ENCODE results near the gene SDCBP2.

SDCBP2 gene, protein sequence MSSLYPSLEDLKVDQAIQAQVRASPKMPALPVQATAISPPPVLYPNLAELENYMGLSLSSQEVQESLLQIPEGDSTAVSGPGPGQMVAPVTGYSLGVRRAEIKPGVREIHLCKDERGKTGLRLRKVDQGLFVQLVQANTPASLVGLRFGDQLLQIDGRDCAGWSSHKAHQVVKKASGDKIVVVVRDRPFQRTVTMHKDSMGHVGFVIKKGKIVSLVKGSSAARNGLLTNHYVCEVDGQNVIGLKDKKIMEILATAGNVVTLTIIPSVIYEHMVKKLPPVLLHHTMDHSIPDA

DNA sequence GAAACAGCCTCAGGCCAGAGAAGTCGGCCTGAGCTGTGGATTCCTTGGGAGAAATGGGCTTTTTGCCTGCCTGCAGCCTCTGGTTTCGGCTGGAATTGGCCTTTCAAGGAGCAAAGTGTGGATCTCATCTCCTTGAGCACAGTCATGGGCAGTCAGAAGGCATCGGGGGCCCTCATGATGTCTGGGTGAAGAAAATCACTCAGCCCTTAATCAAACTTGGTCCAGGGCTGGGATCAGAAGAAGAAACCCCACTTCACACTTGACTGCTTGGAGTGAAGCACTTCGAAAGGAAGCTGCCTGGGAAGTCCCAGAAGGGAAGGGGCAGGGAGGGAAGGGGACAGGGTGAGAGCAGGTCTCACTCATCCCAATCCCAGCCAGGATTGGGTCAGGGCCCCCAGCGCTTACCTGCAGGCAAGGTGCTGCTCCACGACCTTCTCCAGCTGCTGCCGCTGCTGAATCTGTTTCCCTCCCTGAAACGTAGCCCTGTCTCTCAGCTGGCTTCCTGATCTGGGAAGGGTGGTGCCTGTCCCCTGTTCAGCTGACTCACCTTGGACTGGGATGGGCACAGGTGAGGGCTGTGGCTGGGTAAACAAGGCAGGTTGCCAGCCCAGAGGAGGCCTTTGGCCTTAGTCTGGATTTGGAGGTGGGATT is at the start of gene SDCBP2:
SDCBP2 (minus strand) TSS at position 460 of the 651 bp plus-strand sequence. CDS start 8,723 bp downstream, outside the sequence.
- FAIRE-seq, result no peak

DNA sequence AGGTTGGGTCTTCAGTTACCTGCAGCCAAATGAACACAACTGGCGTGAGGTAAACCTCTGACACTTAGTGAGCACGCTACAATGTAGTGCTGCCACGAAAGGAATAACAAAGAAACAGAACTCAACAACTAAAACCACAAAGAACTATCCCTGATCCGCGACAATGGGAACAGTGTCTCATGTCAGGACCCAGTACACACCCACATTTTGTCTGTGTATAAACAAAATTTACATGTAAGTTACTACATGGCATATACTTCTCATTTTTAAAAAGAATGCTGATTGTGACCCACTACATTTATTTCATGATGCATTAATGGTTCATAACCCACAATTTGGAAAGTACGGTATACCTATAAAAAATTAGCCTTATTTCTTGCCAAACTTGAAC is 49.8 kb upstream of the SDCBP2 start:
- no peak for FAIRE-seq

DNA sequence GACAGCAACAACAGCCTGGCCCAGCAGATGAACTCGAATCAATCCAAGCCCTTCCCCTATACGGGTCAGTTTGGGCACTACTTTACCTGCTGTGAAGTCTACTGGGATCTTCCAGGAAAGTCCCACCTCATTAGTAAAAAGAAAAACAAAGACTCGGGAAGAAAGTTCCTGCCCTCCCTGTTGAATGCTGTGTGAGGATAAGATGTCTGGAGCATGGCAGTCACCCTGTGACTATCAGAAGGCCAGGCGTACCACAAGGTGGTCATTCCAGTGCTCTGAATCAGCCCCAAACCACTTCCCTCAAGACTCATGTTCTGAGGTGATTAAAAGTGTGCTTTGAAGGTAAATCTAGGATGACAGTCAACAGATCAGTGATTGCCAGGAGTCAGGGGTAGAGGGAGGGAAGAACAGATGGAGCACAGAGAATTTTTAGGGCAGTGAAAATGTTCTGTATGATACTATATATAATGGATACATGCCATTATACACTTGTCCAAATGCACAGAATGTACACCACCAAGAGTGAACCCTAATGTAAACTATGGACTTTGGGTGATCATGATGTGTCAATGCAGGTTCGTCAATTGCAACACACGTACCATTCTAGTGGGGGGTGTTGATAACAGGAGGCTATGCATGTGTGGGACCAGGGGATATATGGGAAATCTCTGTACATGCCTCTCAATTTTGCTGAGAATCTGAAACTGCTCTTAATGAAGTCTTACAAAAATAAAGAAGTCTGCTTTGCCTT is 49.2 kb upstream of the SDCBP2 start:
- no peak for FAIRE-seq

DNA sequence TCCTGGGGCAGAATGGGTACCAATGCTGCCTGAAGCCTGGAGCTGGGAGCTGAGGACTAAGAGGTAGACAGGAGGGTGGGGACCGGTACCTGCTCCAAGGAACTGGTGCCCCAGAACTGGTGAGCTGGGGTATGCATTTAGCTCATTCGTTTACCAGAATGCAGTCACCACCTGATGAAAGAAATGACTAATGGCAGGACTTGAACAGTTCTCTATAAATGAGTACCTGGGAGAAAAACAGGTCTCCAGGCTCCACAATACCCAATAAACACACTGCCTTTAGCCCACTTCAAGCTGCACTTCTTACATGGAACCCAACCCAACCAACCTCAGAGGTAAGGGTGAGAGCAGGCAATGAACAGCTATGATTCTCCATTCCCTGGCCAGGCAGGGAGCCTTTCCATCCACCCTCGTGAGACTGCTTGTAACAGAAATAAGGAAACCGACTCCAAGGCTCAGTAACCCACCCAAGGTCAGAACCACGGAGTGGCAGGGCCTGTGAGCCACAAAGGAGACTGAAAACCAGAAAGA is 48.5 kb upstream of the SDCBP2 start:
- FAIRE-seq, result no peak

DNA sequence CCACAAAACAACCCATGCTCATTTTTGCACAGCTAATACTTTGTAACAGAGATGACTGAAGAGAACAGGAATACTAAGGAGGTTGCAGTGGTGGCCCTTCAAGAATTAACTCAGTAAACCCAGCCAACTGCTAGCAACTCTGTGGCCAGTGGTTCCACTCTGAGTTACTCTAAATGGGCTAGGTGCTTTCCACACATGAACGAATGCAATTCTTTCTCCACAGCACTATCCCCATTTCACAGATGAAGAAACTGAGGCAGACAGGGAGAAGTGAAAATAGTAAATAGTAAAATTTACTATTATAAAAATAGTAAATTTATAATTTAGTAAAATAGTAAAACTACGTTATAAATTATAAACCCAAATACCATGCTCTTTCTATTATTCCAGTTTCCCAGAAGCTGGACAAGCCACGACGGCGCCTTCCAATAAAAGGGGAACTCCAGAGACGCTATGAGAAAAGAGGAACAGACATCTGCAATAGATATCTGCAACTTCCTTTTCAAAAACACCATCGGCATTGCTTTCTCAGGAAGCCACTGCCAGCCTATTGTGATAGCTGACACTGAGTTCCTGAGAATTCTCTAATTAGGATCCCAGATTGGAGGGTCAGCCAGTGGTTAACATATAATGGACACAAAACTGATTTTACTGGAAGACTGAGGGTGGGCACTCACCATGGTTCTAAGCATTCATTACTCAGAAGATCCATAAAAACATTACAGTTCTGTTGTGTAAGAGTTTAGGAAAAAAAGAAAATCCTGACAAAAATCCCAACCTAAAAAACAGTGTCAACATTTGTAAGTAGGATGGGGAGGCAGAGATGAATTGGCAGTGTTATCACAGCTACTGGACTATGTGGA is 47.7 kb upstream of the SDCBP2 start:
- no peak for FAIRE-seq

DNA sequence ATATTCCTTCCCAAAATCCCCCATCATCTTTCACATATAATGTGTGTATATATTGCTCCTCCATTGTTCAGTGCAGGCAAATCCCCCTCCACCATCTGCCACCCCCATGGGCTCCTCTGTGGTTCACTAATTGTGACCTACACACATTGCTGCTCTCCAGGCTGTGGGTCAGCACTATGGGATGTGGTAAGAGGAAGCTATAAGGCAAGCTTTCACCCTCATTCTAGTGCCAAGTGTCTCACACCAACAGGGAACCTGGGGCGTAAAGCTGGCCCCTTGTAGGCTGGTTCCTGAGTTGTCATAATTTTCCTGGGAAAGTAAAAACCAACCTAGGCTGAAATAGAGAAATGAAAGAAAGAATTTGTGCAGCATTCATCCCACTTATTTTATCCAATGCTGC is 47.1 kb upstream of the SDCBP2 start:
- no peak for FAIRE-seq

DNA sequence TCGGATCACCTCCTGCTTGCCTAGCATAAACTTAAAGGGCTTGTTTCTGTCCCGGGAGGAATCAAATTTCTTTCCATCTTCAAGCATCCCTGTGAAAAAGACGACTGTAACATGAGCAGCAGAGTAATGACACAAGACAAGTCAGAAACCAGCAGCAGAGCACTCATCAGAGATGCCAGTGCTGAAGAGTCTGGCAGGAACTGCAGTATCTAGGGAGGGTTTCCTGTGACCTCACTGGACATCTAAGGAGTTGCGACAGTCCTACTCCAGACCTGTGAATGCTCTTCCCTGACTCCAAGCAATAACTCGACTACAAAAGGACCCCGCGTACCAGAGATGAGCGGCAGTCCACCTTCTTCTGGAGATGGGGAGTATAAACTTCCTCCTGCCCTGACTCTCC is 46.6 kb upstream of the SDCBP2 start:
- FAIRE-seq, result no peak

DNA sequence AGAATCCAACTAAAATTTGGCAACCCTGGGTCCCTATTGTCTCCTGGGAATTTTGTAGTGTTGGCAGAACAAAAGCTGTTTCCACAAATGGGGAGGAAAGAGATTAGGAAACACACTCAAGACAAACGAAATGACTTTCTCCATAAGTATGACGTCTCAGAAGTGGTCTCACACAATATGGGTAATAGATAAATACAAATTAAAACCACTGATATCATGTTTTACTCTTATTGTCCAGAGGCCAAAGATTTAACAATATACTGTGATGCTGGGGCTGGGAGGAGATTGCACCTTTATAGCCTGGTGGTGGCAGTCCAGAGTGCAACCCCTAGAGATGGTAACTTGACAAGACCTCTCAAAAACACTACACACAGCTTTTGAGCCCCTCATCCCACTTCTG is 45.3 kb upstream of the SDCBP2 start:
- FAIRE-seq, result no peak

DNA sequence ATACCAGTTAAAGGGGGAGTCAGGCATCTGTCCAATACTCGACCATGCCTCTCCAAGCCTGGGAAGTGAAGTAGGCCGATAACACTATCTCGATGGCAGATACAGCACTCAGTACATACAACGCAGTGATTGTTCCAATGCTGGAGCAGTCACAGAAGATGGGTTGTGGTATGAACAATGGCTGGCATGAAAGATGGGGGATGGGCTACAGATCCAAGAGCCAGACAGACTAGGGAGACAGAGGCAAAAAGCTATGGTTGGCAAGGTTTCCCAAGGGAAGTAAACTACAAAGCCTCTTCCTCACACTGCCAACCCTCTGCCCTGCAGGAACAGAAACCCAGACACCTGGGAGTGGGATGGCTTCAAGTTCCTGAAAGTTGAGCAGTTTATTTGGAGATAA is 44.7 kb upstream of the SDCBP2 start:
- no peak for FAIRE-seq

DNA sequence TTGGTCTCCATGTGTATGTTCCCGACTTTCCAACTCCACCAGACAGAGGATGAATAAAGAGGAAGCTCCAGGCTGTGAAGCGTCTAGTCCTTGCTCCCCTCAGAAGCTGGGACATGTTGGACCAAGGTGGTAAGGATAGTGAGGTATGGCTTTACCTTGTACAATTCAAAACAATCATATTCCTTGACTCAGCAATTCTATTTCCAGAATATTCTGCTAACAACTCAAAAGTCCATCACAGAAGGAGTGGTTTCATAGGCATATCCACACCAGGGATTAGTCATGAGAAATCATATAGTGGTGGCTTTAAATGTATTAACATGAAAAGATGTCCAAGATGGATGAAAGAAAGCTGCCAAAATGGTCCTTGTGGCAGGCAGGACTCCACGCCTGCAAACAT is 44.1 kb upstream of the SDCBP2 start:
- FAIRE-seq, result no peak

DNA sequence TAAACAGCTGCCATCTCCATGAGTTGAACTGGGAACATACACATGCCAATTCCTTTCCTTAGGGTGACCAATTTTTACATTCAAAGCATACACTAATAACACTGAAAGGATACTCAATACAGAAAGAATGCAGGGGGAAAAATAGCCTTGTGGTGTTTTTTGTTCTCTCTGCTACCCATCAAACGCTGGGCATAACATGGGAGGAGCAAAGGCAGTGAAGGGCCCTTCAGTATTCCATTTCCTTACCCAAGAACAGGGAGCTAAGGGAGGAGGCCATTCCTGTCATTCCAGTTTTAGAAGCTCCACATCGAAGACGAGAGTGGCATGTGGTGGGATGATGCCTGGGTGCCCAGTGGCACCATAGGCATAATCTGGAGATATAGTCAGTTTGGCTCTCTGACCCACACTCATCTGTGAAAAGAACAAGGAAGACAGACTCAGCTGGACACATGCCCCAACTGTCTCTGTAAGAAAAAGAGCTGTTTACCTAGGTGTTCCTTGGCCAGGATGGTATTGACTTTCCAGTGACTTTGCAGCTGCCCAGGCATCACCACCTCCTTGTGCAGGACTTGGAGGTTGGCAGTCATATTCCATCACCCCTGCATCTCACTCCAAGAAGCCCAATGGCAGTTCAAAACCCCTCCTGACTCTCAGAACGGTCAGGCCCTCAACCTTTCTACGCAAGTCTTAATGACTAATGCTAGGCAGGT is 43.0 kb upstream of the SDCBP2 start:
- FAIRE-seq, result no peak

DNA sequence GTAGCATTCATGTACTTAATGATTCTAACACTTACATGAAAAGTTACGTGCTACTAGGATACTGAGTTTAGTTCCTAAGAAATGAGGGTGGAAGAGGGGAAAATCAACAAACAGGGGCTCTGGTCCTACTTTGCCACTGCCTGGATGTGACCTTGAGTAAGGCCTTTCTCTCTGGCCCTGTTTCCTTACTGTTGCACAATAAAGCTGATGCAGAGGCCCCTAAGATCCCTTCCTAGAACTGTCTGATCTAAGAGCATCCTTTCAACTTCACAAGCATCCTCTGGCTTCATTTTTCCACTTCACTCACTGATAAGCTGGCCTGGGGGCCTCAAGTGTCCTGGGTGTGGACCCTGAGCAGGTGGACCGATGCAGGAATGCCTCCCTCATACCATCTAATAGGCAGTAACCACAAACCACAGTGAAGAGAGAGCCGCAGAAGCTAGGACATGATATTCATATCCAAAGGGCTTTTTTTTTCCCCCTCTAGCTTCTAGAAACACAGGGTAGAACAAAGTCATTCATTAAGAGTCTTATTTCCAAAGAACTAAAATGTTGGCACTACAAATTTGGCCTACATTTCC is 42.4 kb upstream of the SDCBP2 start:
- FAIRE-seq, result no peak

DNA sequence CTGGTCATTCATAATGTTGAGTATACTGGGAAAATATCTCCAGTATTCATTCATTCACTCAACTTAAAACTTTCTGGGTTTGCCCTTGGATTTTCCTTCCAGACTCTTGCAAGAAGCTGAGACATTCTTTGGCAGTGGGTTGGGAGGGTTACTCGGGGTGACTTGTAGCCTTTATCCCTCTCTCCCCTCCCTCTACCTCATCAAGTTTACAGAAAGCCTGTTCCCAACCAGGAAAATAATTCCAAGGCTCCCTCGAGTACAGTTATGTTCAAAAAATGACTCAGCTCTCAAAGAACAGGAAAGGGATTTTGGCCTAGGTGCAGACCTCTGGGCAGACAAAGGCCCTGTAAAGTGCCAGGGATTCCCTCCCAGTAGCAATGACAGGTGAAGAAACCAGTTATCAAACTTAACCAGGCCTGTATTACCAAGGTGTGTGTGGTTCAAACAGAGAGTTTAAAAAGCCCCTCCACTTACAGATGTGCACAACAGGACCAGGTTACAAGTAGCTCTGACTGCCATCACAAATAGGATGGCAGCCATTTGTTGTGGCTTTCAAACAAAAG is 41.7 kb upstream of the SDCBP2 start:
- FAIRE-seq, result no peak

DNA sequence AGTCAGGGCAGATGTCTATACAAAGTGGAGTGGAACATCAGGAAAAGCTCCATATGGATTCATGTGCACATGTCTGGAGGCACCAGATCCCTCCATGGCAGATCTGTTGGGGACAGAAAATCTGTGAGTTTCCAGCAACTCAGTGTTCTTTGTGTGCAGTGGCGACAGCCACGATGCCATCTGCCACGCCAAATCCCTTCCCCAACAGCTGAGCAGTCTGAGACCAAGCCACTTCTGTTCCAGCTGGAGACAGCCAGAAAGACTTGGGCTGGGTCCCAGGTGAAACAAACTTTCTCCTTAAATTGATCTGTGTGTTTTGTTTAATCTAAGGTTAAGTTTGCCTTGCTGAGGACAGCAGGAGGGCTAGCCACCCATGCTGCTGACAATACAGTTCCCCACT is 41.0 kb upstream of the SDCBP2 start:
- no peak for FAIRE-seq

DNA sequence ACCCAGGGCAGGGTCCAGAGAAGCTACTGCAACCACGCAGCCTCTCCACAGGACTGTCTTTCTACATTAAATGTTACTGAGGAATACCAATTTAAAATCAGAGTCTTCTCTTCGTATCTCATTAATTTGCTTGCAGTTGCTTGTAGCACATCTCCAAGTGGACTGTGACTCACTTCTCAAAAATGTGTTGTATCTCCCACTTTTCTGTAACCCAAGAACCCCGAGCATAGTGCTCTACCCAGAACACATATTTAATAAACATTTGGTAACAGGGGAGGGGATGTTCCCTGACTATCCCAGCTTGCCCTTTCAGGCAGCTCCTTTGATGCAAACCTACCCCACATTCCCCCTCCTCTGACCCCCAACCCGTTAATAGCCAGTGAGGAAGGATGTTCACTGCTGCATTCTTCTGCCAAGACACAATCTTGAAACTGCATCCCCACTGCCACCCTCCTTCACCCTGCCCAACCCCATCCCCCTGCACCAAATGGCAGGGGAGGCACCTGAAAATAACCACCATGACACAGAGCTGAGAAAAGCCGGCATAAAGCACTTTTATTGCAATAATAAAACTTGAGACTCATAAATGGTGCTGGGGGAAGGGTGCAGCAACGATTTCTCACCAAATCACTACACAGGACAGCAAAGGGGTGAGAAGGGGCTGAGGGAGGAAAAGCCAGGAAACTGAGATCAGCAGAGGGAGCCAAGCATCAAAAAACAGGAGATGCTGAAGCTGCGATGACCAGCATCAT is 39.7 kb upstream of the SDCBP2 start:
- peak; percentile 78 for FAIRE-seq

DNA sequence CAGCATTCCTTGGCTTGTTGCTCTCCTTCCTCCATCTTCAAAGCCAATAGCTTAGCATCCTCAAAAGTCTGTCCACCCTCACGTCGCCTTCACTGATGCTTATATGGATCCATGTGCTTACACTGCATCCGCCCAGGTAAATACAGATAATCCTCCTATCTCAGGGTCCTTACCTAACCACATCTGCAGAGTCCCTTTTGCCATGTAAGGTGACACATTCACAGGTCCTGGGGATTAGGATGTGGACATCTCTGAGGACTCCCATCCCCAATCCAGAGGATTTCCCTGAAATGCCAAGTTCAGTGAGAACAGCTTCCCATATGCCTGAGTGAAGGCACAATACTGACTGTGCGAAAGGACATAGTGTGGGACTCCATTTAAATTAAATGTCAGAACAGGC is 38.5 kb upstream of the SDCBP2 start:
- FAIRE-seq, result no peak

DNA sequence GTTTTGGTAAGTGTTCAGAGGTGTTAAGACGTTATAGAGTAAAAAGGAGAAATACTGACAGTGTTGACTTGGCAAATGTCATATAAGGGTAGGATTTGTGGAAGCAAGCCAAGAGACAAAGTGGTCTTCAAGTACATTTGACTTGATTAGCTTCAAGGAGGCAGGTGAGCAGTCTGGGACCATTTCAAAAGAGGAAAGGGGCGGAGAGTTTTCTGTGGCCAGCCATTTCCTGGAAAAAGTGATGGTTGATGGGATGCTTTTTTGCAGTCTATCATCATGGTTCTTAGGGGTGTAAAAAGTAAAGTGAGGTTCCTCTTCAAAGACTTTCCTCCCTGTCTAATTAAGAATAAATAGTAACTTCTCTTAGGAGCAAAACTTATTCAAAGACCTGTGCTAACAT is 35.2 kb upstream of the SDCBP2 start:
- no peak for FAIRE-seq

DNA sequence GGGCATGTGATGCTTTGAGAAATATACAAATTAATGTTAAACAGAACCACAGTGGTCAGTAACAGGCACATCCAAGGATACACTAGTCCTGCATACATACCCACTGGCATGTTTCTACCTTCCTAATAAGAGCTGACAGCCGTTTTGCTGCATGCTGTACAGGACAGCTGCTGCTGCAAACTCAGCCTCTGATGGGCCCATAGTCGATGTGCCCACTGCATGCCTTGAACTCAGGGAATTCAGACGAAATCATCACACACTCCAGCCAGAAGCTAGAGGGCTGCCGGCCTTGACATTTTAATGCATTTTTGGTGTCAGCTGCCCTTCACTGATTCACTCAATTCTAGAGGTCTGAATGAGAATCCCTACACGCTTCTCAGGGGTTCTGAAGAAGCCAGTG is 34.6 kb upstream of the SDCBP2 start:
- no peak for FAIRE-seq

DNA sequence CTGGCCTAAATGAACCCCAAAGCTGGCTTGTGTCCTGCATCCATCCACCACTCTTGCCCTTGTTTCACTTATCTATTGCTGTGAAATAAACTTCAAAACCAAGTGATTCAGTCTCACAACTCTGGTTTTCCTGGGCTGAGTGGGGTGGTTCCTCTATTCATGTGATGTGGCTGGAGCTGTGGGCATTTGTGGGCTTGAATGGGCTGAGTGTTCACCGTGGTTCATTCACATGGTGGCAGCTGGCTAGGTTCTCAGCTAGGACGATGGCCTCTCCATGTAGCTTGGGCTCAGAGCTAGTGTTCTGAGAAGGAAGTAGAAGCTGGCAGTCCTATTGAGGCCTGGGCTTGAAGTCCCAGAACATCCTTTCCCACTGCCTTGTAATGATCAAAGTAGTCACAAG is 33.5 kb upstream of the SDCBP2 start:
- FAIRE-seq, result no peak

DNA sequence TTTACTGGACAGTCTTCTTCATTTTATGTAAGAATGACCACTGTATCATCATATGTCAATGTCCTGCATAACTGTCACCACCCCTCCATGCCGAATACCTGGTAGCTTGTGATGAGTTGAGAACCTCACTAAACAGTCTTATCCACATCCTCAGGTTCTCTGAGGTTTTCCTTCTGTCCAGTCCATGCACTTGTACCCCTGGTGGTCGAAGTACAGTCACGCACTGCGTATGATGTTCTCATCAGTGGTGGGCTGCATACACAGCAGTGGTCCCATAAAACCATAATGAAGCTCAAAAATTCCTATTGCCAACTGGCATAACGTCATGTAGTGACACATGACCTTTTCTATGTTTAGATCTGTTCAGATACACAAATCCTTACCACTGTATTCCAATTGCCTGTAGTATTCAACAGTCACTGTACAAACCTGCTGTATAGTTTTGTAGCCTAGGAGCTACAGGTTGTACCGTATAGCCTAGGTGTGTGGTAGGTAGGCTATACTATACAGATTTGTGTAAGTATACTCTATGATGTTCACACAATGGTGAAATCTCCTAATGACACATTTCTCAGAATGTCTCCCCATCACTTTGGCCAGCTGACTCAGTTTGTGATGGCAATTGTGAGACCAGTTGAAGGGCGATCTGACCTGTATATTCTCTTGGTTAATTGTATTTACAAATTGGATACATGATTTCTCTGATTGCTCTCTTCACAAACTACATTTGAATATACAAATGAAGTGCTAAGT is 31.3 kb upstream of the SDCBP2 start:
- FAIRE-seq, result no peak
